Mesenchymal stem cell (in vitro differentiated cells and primary cell): ENCODE data around the gene MIPOL1.

Experiments
- DNase-seq: peaks from one replicate; pipeline ENCODE4 v3.0.0-alpha.2; 2013
- H2AFZ ChIP-seq: one replicate; pipeline ENCODE4 v1.6.1; 2013; ENCODE audit warnings: low read depth, mild to moderate bottlenecking, control low read depth, inconsistent platforms, low read length, moderate library complexity
- H2AK5ac ChIP-seq: 2 replicates; pipeline ENCODE4 v1.6.1; 2013; ENCODE audit warnings: low read length, moderate library complexity, mild to moderate bottlenecking, inconsistent platforms; ENCODE audit not compliant: severe bottlenecking
- H2BK120ac ChIP-seq: one replicate; pipeline ENCODE4 v1.6.1; 2013; ENCODE audit warnings: low read depth, mild to moderate bottlenecking, inconsistent platforms, low read length, moderate library complexity
- H2BK12ac ChIP-seq, 2 experiments: one replicate each; pipeline ENCODE4 v1.6.1; 2013; ENCODE audit warnings: inconsistent platforms in 2 of 2, low read length in 2 of 2, mild to moderate bottlenecking in 2 of 2, moderate library complexity in 2 of 2, control low read depth in 1 of 2
- H2BK15ac ChIP-seq: one replicate; pipeline ENCODE4 v1.6.1; 2013; ENCODE audit warnings: mild to moderate bottlenecking, low read depth, inconsistent platforms; ENCODE audit not compliant: poor library complexity, severe bottlenecking
- H2BK5ac ChIP-seq: 2 replicates; pipeline ENCODE4 v1.6.1; 2013; ENCODE audit warnings: low read depth, mild to moderate bottlenecking, low read length, control low read depth, inconsistent platforms; ENCODE audit not compliant: poor library complexity, severe bottlenecking
- H3K14ac ChIP-seq, 2 experiments: one replicate each; pipeline ENCODE4 v1.6.1; 2013; ENCODE audit warnings: inconsistent platforms in 2 of 2, low read length in 2 of 2, control low read depth in 1 of 2, mild to moderate bottlenecking in 1 of 2, moderate library complexity in 1 of 2
- H3K18ac ChIP-seq, 2 experiments: one replicate each; pipeline ENCODE4 v1.6.1; 2013; ENCODE audit warnings: inconsistent platforms in 2 of 2, low read length in 2 of 2, control low read depth in 1 of 2, low read depth in 1 of 2, mild to moderate bottlenecking in 1 of 2
- H3K23ac ChIP-seq, 2 experiments: one replicate each; pipeline ENCODE4 v1.6.1; 2013; ENCODE audit warnings: inconsistent platforms in 2 of 2, low read length in 2 of 2, mild to moderate bottlenecking in 2 of 2, moderate library complexity in 2 of 2, control low read depth in 1 of 2
- H3K27ac ChIP-seq: 2 replicates; pipeline ENCODE4 v1.5.1; 2013; ENCODE audit warnings: mild to moderate bottlenecking, moderate library complexity, low read length, control low read depth, inconsistent platforms; ENCODE audit not compliant: poor library complexity, severe bottlenecking
- H3K27me3 ChIP-seq, 2 experiments: 2 replicates each; pipeline versions ENCODE4 v1.6.1 to v1.7.0; 2013; ENCODE audit warnings: low read length in 2 of 2, mild to moderate bottlenecking in 2 of 2, moderate library complexity in 2 of 2, control low read depth in 1 of 2, inconsistent platforms in 1 of 2; ENCODE audit not compliant: control insufficient read depth in 1 of 2, insufficient read depth in 1 of 2
- H3K36me3 ChIP-seq, 2 experiments: 2 replicates each; pipeline versions ENCODE4 v1.6.1 to v1.7.0; 2013; ENCODE audit warnings: low read length in 2 of 2, control low read depth in 1 of 2, inconsistent platforms in 1 of 2, low read depth in 1 of 2, mild to moderate bottlenecking in 1 of 2; ENCODE audit not compliant: insufficient read depth in 2 of 2, control insufficient read depth in 1 of 2
- H3K4ac ChIP-seq, 2 experiments: one replicate each; pipeline ENCODE4 v1.6.1; 2013; ENCODE audit warnings: inconsistent platforms in 2 of 2, low read length in 2 of 2, mild to moderate bottlenecking in 2 of 2, moderate library complexity in 2 of 2, control low read depth in 1 of 2, low read depth in 1 of 2
- H3K4me1 ChIP-seq: 2 replicates; pipeline ENCODE4 v1.6.1; 2013; ENCODE audit warnings: low read depth, low read length, control low read depth; ENCODE audit not compliant: control insufficient read depth, insufficient read depth
- H3K4me2 ChIP-seq: 2 replicates; pipeline ENCODE4 v1.6.1; 2013; ENCODE audit warnings: low read length, mild to moderate bottlenecking, inconsistent platforms; ENCODE audit not compliant: poor library complexity, severe bottlenecking
- H3K4me3 ChIP-seq, 2 experiments: 2 replicates each; pipeline versions ENCODE4 v1.5.1 to v1.7.0; 2013; ENCODE audit warnings: low read length in 2 of 2, mild to moderate bottlenecking in 2 of 2, control low read depth in 1 of 2, low read depth in 1 of 2; ENCODE audit not compliant: insufficient read depth in 1 of 2
- H3K79me1 ChIP-seq: replicated peaks from 2 replicates; pipeline ENCODE4 v1.6.1; 2013; ENCODE audit warnings: mild to moderate bottlenecking, control low read depth, low read length, inconsistent platforms; ENCODE audit not compliant: poor library complexity, severe bottlenecking
- H3K9ac ChIP-seq: 2 replicates; pipeline ENCODE4 v1.7.0; 2013; ENCODE audit warnings: mild to moderate bottlenecking, low read length, moderate library complexity
- H3K9me3 ChIP-seq: 2 replicates; pipeline ENCODE4 v1.7.0; 2013; ENCODE audit warnings: mild to moderate bottlenecking, low read length; ENCODE audit not compliant: control insufficient read depth
- H4K8ac ChIP-seq: one replicate; pipeline ENCODE4 v1.6.1; 2013; ENCODE audit warnings: inconsistent platforms, mild to moderate bottlenecking, low read length, moderate library complexity
- H4K91ac ChIP-seq: one replicate; pipeline ENCODE4 v1.6.1; 2013; ENCODE audit warnings: mild to moderate bottlenecking, low read length, inconsistent platforms
- WGBS: methylation state at CpG from one replicate; pipeline ENCODE4 v1.1.7; 2013; ENCODE audit warnings: mixed read lengths; 5-methylcytosine and 5-hydroxymethylcytosine counted together

MIPOL1 gene

DNA sequence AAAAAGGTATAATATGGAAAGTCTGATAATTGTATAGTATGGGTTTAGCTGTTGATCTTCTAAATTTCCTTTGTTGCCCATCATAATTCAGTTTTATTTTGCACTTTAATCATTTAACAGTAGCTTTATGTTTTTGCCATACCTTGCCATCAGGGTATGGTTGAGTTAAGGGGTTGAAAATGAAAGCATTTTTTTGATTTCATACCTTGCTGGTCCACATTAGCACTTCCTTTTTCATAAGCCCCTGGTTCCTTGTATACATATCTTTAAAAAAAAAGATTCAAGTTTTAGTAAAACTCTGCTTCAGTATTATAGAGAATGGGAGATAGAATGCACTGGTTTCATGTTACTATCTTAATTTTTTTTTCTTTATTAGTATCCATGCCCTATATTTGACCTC lies 71.1 kb downstream of the MIPOL1 start:
- H3K4me1 ChIP-seq: no peaks in the 10 kb centered on the region
- H3K4me3 ChIP-seq: no peak overlapping the region
- no peaks in the 10 kb centered on the region for H3K27me3 ChIP-seq
- H4K91ac ChIP-seq: no peak overlapping the region
- H3K79me1 ChIP-seq: no peaks in the 10 kb centered on the region
- no peak overlapping the region for H3K23ac ChIP-seq
- no peak overlapping the region for H2BK5ac ChIP-seq
- no peak for DNase-seq
- H3K14ac ChIP-seq: no peak overlapping the region
- H3K36me3 ChIP-seq: no peaks in the 10 kb centered on the region
- no peak overlapping the region for H2BK12ac ChIP-seq
- no peak overlapping the region for H3K9ac ChIP-seq
- no peak overlapping the region for H2BK15ac ChIP-seq
- no peak overlapping the region for H4K8ac ChIP-seq
- H2BK120ac ChIP-seq: no peak overlapping the region
- H3K9me3 ChIP-seq: no peaks in the 10 kb centered on the region
- H3K4ac ChIP-seq: no peak overlapping the region
- H3K18ac ChIP-seq: no peak overlapping the region
- H3K4me2 ChIP-seq: no peak overlapping the region
- H3K27ac ChIP-seq: no peak overlapping the region
- no peak overlapping the region for H2AFZ ChIP-seq
- no peak overlapping the region for H2AK5ac ChIP-seq

- Histone ChIP-seq H2BK15ac (no peak overlapping the region), H3K79me1 (no peaks in the 10 kb centered on the region), H3K4ac (no peak overlapping the region), H3K27me3 (no peaks in the 10 kb centered on the region), H3K4me1 (no peaks in the 10 kb centered on the region), H3K36me3 (no peaks in the 10 kb centered on the region), H3K9me3 (no peaks in the 10 kb centered on the region), H3K27ac (no peak overlapping the region), H2AFZ (no peak overlapping the region), H3K23ac (no peak overlapping the region), H3K4me2 (no peak overlapping the region), H2BK120ac (no peak overlapping the region), H4K8ac (no peak overlapping the region), H2AK5ac (no peak overlapping the region), H2BK5ac (no peak overlapping the region), H3K4me3 (no peak overlapping the region), H3K14ac (no peak overlapping the region), H3K18ac (no peak overlapping the region), H2BK12ac (no peak overlapping the region), H3K9ac (no peak overlapping the region), H4K91ac (no peak overlapping the region)
- WGBS: 100% methylated on average over 2 of the region's 3 CpGs
- DNase-seq: no peak
These were observed 72.9 kb downstream of the MIPOL1 start for GRCh38 chr14:37270629-37271028.

- no peak overlapping the region for H3K27ac ChIP-seq
- H2AK5ac ChIP-seq: no peak overlapping the region
- no CpG with 5 or more reads among the region's 2 CpGs for WGBS
- no peaks in the 10 kb centered on the region for H3K79me1 ChIP-seq
- no peaks in the 10 kb centered on the region for H3K36me3 ChIP-seq
- H3K27me3 ChIP-seq: no peaks in the 10 kb centered on the region
- H3K9ac ChIP-seq: no peak overlapping the region
- H2BK120ac ChIP-seq: no peak overlapping the region
- H3K4me1 ChIP-seq: no peaks in the 10 kb centered on the region
- no peak overlapping the region for H2BK5ac ChIP-seq
- no peak overlapping the region for H3K18ac ChIP-seq
- H3K9me3 ChIP-seq: no peaks in the 10 kb centered on the region
- H3K23ac ChIP-seq: no peak overlapping the region
- DNase-seq: no peak
- H3K14ac ChIP-seq: no peak overlapping the region
- no peak overlapping the region for H2BK15ac ChIP-seq
- H2AFZ ChIP-seq: no peak overlapping the region
- H3K4me2 ChIP-seq: no peak overlapping the region
- H2BK12ac ChIP-seq: no peak overlapping the region
- no peak overlapping the region for H4K91ac ChIP-seq
- H4K8ac ChIP-seq: no peak overlapping the region
- no peak overlapping the region for H3K4ac ChIP-seq
- no peak overlapping the region for H3K4me3 ChIP-seq
These were observed 74.8 kb downstream of the MIPOL1 start for GRCh38 chr14:37272569-37272968.

DNA sequence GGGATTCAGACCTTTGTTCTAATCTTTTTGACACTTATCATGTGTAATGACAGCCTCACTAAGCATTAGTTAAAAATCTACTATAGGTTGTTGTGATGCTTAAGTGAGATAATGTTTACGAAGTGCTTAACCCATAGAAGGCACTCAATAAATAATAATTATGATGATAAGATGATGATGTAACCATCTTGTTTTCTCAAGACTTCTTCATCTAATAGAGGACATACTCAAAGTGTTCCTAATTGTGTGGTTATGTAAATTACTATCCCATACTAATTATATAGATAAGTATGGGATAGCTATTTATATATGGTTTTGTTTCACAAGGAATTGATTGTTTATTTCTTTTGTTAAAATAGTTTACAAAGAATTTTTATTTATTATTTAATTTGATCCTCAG lies 76.9 kb downstream of the MIPOL1 start:
- no peak overlapping the region for H3K4me2 ChIP-seq
- no peaks in the 10 kb centered on the region for H3K4me1 ChIP-seq
- H3K27ac ChIP-seq: no peak overlapping the region
- no peak overlapping the region for H2BK15ac ChIP-seq
- H2AFZ ChIP-seq: no peak overlapping the region
- H3K79me1 ChIP-seq: no peaks in the 10 kb centered on the region
- no peak overlapping the region for H2BK5ac ChIP-seq
- H3K4me3 ChIP-seq: no peak overlapping the region
- no peak overlapping the region for H3K18ac ChIP-seq
- no peaks in the 10 kb centered on the region for H3K27me3 ChIP-seq
- no peak overlapping the region for H3K4ac ChIP-seq
- WGBS: no CpG with 5 or more reads among the region's 1 CpG
- no peak overlapping the region for H4K91ac ChIP-seq
- no peak for DNase-seq
- H3K9me3 ChIP-seq: no peaks in the 10 kb centered on the region
- H4K8ac ChIP-seq: no peak overlapping the region
- H2BK120ac ChIP-seq: no peak overlapping the region
- no peak overlapping the region for H2BK12ac ChIP-seq
- H3K23ac ChIP-seq: no peak overlapping the region
- no peak overlapping the region for H3K9ac ChIP-seq
- no peaks in the 10 kb centered on the region for H3K36me3 ChIP-seq
- H3K14ac ChIP-seq: no peak overlapping the region
- no peak overlapping the region for H2AK5ac ChIP-seq
